K562 (cell line): ENCODE results near the gene PLEKHM2. TPM values are rescaled to one million over a fixed set of nuclear protein-coding genes. Genes with fewer than 3 reads are reported as not detected.

Source experiments
- DPF2 ChIP-seq: fragments of 450-650 bp; IDR thresholded peaks from 2 replicates; pipeline ENCODE4 v1.6.1; 2016
- E2F3 ChIP-seq: fragments of 250-450 bp; sonication (Bioruptor Pico); IDR thresholded peaks from 2 replicates; pipeline ENCODE4 v1.4.0; 2020; ENCODE audit warnings: mild to moderate bottlenecking
- ELF1 ChIP-seq: fragments of 200-800 bp; sonication (Bioruptor generic); IDR thresholded peaks from 2 replicates; pipeline ENCODE4 v1.6.1; 2016; ENCODE audit warnings: missing genetic modification characterization, missing compliant biosample characterization
- EWSR1 ChIP-seq: fragments of 450-650 bp; IDR thresholded peaks from 2 replicates; pipeline ENCODE4 v1.6.1; 2018; ENCODE audit warnings: borderline replicate concordance, mild to moderate bottlenecking, low read depth, moderate library complexity; ENCODE audit not compliant: partially characterized antibody
- GABPA ChIP-seq: fragments of 200-800 bp; sonication (Bioruptor generic); conservative IDR thresholded peaks from 2 replicates; pipeline ENCODE4 v1.6.1; 2016; ENCODE audit warnings: low read depth, missing genetic modification characterization, missing compliant biosample characterization
- HDAC1 ChIP-seq, 2 experiments: fragments of 450-650 bp; IDR thresholded peaks; 2 replicates each; pipeline ENCODE4 v1.6.1; 2016 to 2017; ENCODE audit warnings: inconsistent platforms in 1 of 2, mild to moderate bottlenecking in 1 of 2, moderate library complexity in 1 of 2
- HDAC6 ChIP-seq: IDR thresholded peaks from 2 replicates; pipeline ENCODE4 v1.6.1; 2012; ENCODE audit warnings: low read depth, mild to moderate bottlenecking, control low read depth, inconsistent platforms, low read length, moderate library complexity
- HNRNPK ChIP-seq: fragments of 200-400 bp; formaldehyde crosslinking; IDR thresholded peaks from one replicate; pipeline ENCODE4 v1.6.1; 2018; ENCODE audit warnings: mild to moderate bottlenecking, low read depth, low read length; ENCODE audit not compliant: poor library complexity, severe bottlenecking
- NELFE ChIP-seq: IDR thresholded peaks from 2 replicates; pipeline ENCODE4 v1.6.1; 2011; ENCODE audit warnings: mild to moderate bottlenecking; ENCODE audit not compliant: insufficient read depth, insufficient read length
- NR2C2 ChIP-seq, 2 experiments: fragments of 200-800 bp in 1 of 2; sonication (Bioruptor generic) in 1 of 2; sonication (generic) in 1 of 2; formaldehyde crosslinking in 1 of 2; IDR thresholded peaks; 2 replicates each; pipeline versions ENCODE4 v1.6.1 to v1.8.0; 2016 to 2022; ENCODE audit warnings: mild to moderate bottlenecking in 1 of 2, missing compliant biosample characterization in 1 of 2, missing genetic modification characterization in 1 of 2, missing genetic modification reagents in 1 of 2
- NRF1 ChIP-seq, 2 experiments: fragments of 450-650 bp; IDR thresholded peaks in 1 of 2; conservative IDR thresholded peaks in 1 of 2; 2 replicates each; pipeline ENCODE4 v1.6.1; 2014; ENCODE audit warnings: mild to moderate bottlenecking in 2 of 2
- PHF20 ChIP-seq: fragments of 450-650 bp; IDR thresholded peaks from 2 replicates; pipeline ENCODE4 v1.6.1; 2018; ENCODE audit not compliant: partially characterized antibody
- SMARCA4 ChIP-seq: fragments of 450-650 bp; IDR thresholded peaks from 2 replicates; pipeline ENCODE4 v1.6.1; 2016
- SMARCB1 ChIP-seq: IDR thresholded peaks from 2 replicates; pipeline ENCODE4 v1.6.1; 2011; ENCODE audit warnings: improper control_type of control experiment, low read depth; ENCODE audit not compliant: insufficient read length
- TAL1 ChIP-seq: fragments of 450-650 bp; IDR thresholded peaks from 2 replicates; pipeline ENCODE4 v1.6.1; 2016; ENCODE audit warnings: mild to moderate bottlenecking
- TFAM ChIP-seq: fragments of 250-450 bp; sonication (Bioruptor Pico); conservative IDR thresholded peaks from 2 replicates; pipeline ENCODE4 v1.5.0; 2021; ENCODE audit warnings: mild to moderate bottlenecking, moderate library complexity
- U2AF2 ChIP-seq: fragments of 200-400 bp; formaldehyde crosslinking; optimal IDR thresholded peaks from 2 replicates; pipeline ENCODE3; 2017; ENCODE audit warnings: low read depth, mild to moderate bottlenecking, low read length
- YY1 ChIP-seq, 3 experiments: IDR thresholded peaks; 2 replicates each; pipeline ENCODE4 v1.6.1; 2011; ENCODE audit warnings: low read length in 2 of 3, mild to moderate bottlenecking in 2 of 3, moderate library complexity in 2 of 3, borderline replicate concordance in 1 of 3, control low read depth in 1 of 3, low read depth in 1 of 3; ENCODE audit not compliant: insufficient read depth in 3 of 3, insufficient replicate concordance in 2 of 3, control insufficient read depth in 1 of 3, insufficient read length in 1 of 3; ENCODE audit errors: extremely low read depth in 1 of 3
- ZBTB43 ChIP-seq: sonication (generic); formaldehyde crosslinking; IDR thresholded peaks from 2 replicates; pipeline ENCODE4 v1.8.0; 2023; ENCODE audit warnings: mild to moderate bottlenecking, missing genetic modification reagents
- ZKSCAN1 ChIP-seq: fragments of 150-350 bp; IDR thresholded peaks from 2 replicates; pipeline ENCODE4 v1.6.1; 2016; ENCODE audit warnings: low read depth, low read length
- ZNF282 ChIP-seq: sonication (generic); formaldehyde crosslinking; IDR thresholded peaks from 2 replicates; pipeline ENCODE4 v1.8.1; 2023; ENCODE audit warnings: missing genetic modification reagents
- ZNF3 ChIP-seq: fragments of 250-450 bp; sonication (Bioruptor Pico); IDR thresholded peaks from 2 replicates; pipeline ENCODE4 v1.5.0; 2021; ENCODE audit warnings: mild to moderate bottlenecking, moderate library complexity
- ZNF41 ChIP-seq: fragments of 250-450 bp; sonication (Bioruptor Pico); conservative IDR thresholded peaks from 2 replicates; pipeline ENCODE4 v1.4.0; 2020; ENCODE audit warnings: mild to moderate bottlenecking
- ZNF57 ChIP-seq: fragments of 450-650 bp; formaldehyde crosslinking; IDR thresholded peaks from 2 replicates; pipeline ENCODE4 v1.4.0; 2020; ENCODE audit warnings: mild to moderate bottlenecking, moderate library complexity
- ZNF766 ChIP-seq: fragments of 200-800 bp; sonication (Bioruptor generic); conservative IDR thresholded peaks from 2 replicates; pipeline ENCODE4 v1.6.1; 2016; ENCODE audit warnings: missing genetic modification characterization, missing compliant biosample characterization
- polyA plus RNA-seq, 8 experiments: library from polyadenylated mRNA; depleted of rRNA in 4 of 8; stranded (reverse) in 5 of 8; unstranded in 3 of 8; fragments of >200 nt; fragmentation: Nextera tagmentation in 2 of 8; fragmentation: Illumina TruSeq in 1 of 8; extraction: Ambion mirVana in 2 of 8; extraction: Trizol in 1 of 8; gene quantifications; 2 replicates each; pipeline versions ENCODE4 v1.2.1 to v1.2.3, GENCODE V29; 2011 to 2014; ENCODE audit warnings: inconsistent platforms in 1 of 8, missing spikeins in 1 of 8
- total RNA-seq, 7 experiments: library from RNA; depleted of rRNA in 6 of 7; stranded (reverse); fragments of >200 nt in 6 of 7; fragmentation: Illumina TruSeq in 2 of 7; extraction: Trizol in 2 of 7; gene quantifications; 2 replicates each; pipeline versions ENCODE4 v1.2.1 to v1.2.3, GENCODE V29; 2011 to 2021; ENCODE audit warnings: low replicate concordance in 1 of 7
- TF ChIP-seq, protein P1 (sequence below): sonication (generic); IDR thresholded peaks from 2 replicates; pipeline ENCODE4 v1.6.1; 2016

PLEKHM2 gene
- total and polyA plus RNA-seq, 9 of the 15 experiments (the other 6 are each of a cell fraction or from before 2014, with no cell fraction given), result 0.27 to 63.7 (median 33.2) TPM

DNA sequence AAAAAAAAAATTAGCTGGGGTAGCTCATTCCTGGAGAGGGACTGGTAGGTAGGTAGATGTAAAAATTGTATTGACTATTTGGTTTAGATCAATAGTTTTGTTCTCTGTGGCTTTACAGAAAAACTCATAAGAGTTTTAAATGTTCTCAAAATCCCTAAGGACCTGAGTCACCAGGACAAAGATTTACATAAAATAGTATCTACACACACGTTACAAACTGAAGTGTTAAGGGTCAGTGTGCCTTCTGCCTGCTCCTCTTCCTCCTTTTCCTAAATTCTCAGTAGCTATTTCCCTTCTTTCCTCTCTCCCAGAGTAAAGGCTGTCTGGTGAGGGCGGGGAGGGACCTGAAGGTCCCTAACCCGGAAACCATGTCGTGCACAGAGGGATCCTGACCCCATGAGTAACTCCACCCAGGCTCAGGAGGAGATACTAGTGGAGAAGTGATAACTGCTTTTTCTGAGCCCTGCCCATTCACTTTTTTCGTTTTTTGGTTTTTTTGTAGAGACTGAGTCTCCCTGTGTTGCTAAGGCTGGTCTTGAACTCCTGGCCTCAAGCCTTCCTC is 8.1 kb downstream of the PLEKHM2 start (continued):
- peak; percentile 75 for TF ChIP-seq ELF1 (tag)
- TF ChIP-seq HDAC1 (IDR thresholded peaks at IDR 0.05), result peak in 1 of 2 experiments; percentile 22; a peak in 1 of 4 replicates
- TF ChIP-seq HNRNPK, result no peak
- TF ChIP-seq SMARCA4, result peak; percentile 26; the same call in 1 of the 2 replicates
- no peak for TF ChIP-seq NR2C2 (CRISPR knock-in tag; IDR thresholded peaks at IDR 0.05)
- TF ChIP-seq NR2C2 (tag; IDR thresholded peaks at IDR 0.05), result peak; percentile 81
- TF ChIP-seq, protein P1, sequence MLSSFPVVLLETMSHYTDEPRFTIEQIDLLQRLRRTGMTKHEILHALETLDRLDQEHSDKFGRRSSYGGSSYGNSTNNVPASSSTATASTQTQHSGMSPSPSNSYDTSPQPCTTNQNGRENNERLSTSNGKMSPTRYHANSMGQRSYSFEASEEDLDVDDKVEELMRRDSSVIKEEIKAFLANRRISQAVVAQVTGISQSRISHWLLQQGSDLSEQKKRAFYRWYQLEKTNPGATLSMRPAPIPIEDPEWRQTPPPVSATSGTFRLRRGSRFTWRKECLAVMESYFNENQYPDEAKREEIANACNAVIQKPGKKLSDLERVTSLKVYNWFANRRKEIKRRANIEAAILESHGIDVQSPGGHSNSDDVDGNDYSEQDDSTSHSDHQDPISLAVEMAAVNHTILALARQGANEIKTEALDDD, result peak; percentile 83
- no peak for TF ChIP-seq U2AF2
- TF ChIP-seq NRF1 (conservative IDR thresholded peaks at IDR 0.05 in 1 of 2, IDR thresholded peaks at IDR 0.05 in 1 of 2), result 0 out of 4 replicates have a peak, but pooled peaks of 1 of the 2 experiments have one; percentile 19
- TF ChIP-seq TAL1, result 0 out of 2 replicates have a peak, but pooled peaks have one; percentile 3
- TF ChIP-seq ZKSCAN1, result no peak
- no peak for TF ChIP-seq ZNF766
- TF ChIP-seq ZNF41 (CRISPR knock-in tag), result no peak
- peak; percentile 51 for TF ChIP-seq GABPA (tag)
- no peak for TF ChIP-seq E2F3 (CRISPR knock-in tag)
- no peak for TF ChIP-seq TFAM (CRISPR knock-in tag)
- TF ChIP-seq ZNF57 (CRISPR knock-in tag), result no peak
- TF ChIP-seq ZNF3, result no peak
- no peak for TF ChIP-seq SMARCB1
- TF ChIP-seq NELFE, result no peak
- no peak for TF ChIP-seq PHF20
- no peak for TF ChIP-seq HDAC6
- TF ChIP-seq EWSR1, result no peak
- TF ChIP-seq ZBTB43 (CRISPR knock-in tag), result 0 out of 2 replicates have a peak, but pooled peaks have one; percentile 16
- TF ChIP-seq ZNF282 (CRISPR knock-in tag), result no peak
- peak in 1 of 3 experiments; percentile 35 for TF ChIP-seq YY1 (IDR thresholded peaks at IDR 0.05; ENCODE audit: borderline replicate concordance in 1 of 3, control insufficient read depth in 1 of 3, extremely low read depth in 1 of 3, insufficient read depth in 3 of 3, insufficient read length in 1 of 3, insufficient replicate concordance in 2 of 3, low read depth in 1 of 3, low read length in 2 of 3)
- TF ChIP-seq DPF2, result peak; percentile 62
